ENCODE results near the gene ZNF695.
"Not testable (repeated sequence)": the region's sequence is repeated elsewhere in the genome, so short reads cannot be mapped to it uniquely, and the experiment has no call there.

The ZNF695 gene

GRCh38 chr1:247007511-247008405 lies at the start of gene ZNF695:
TSS of gene ZNF695 (minus strand) at chr1:247008057. CDS start at chr1:247007908, 149 bp downstream.
- DNase-seq = peak; percentile 21 to 48

- DNase-seq = no peak
Measured at GRCh38 chr1:247056071-247056470, 48.2 kb upstream of the ZNF695 start.

GRCh38 chr1:247054992-247055415 lies 47.1 kb upstream of the ZNF695 start:
- DNase-seq = no peak

GRCh38 chr1:247047702-247048101 lies 39.8 kb upstream of the ZNF695 start:
- no peak for DNase-seq

GRCh38 chr1:247047260-247047659 lies 39.4 kb upstream of the ZNF695 start:
- DNase-seq = no peak

- no peak for DNase-seq
Measured at GRCh38 chr1:247043406-247043805, 35.5 kb upstream of the ZNF695 start.

GRCh38 chr1:247037511-247038320 lies 29.9 kb upstream of the ZNF695 start:
- DNase-seq = no peak

- DNase-seq = not testable (repeated sequence)
Measured at GRCh38 chr1:247032306-247032705, 24.4 kb upstream of the ZNF695 start.

GRCh38 chr1:247024658-247025057 lies 16.8 kb upstream of the ZNF695 start:
- DNase-seq = not testable (repeated sequence)

- no peak for DNase-seq
Measured at GRCh38 chr1:247013391-247013790, 5.5 kb upstream of the ZNF695 start.

- no peak for DNase-seq
Measured at GRCh38 chr1:247008406-247008799, 546 bp upstream of the ZNF695 start.

GRCh38 chr1:247004081-247004480 lies 3.8 kb downstream of the ZNF695 start:
- not testable (repeated sequence) for DNase-seq

- no peak for DNase-seq
Measured at GRCh38 chr1:246989901-246990300, 18.0 kb downstream of the ZNF695 start.

GRCh38 chr1:246988316-246988715 lies 19.5 kb downstream of the ZNF695 start:
- DNase-seq = no peak

GRCh38 chr1:246987083-246987690 lies 20.7 kb downstream of the ZNF695 start:
- DNase-seq = no peak

GRCh38 chr1:246978785-246979184 lies 29.1 kb downstream of the ZNF695 start:
- no peak for DNase-seq

GRCh38 chr1:246978281-246978680 lies 29.6 kb downstream of the ZNF695 start:
- DNase-seq = no peak

- no peak for DNase-seq
Measured at GRCh38 chr1:246971969-246972368, 35.9 kb downstream of the ZNF695 start.

GRCh38 chr1:246971090-246971721 lies 36.7 kb downstream of the ZNF695 start:
- DNase-seq = peak; percentile 31 to 38

GRCh38 chr1:246969621-246970020 lies 38.2 kb downstream of the ZNF695 start:
- no peak for DNase-seq

- no peak for DNase-seq
Measured at GRCh38 chr1:246966502-246966901, 41.4 kb downstream of the ZNF695 start.

GRCh38 chr1:246959944-246960693 lies 47.7 kb downstream of the ZNF695 start:
- DNase-seq = no peak

All from stimulated activated CD4-positive, alpha-beta T cell treated with anti-CD3 and anti-CD28 coated beads, Interleukin-2, amount 100 ng/mL, for 48 hours (primary cell).